AG09319 (cell line): ENCODE data around the gene NSRP1.
"Not testable (repeated sequence)": the region's sequence is repeated elsewhere in the genome, so short reads cannot be mapped to it uniquely, and the experiment has no call there.

Source experiments
- DNase-seq: peaks from one replicate; pipeline ENCODE4 v3.0.0-alpha.2; 2010; ENCODE audit warnings: low read depth; ENCODE audit errors: extremely low read depth
- CTCF ChIP-seq: IDR thresholded peaks from 2 replicates; pipeline ENCODE4 v1.5.1; 2011; ENCODE audit warnings: low read depth, mild to moderate bottlenecking, inconsistent platforms, low read length, moderate library complexity

NSRP1 gene

DNA sequence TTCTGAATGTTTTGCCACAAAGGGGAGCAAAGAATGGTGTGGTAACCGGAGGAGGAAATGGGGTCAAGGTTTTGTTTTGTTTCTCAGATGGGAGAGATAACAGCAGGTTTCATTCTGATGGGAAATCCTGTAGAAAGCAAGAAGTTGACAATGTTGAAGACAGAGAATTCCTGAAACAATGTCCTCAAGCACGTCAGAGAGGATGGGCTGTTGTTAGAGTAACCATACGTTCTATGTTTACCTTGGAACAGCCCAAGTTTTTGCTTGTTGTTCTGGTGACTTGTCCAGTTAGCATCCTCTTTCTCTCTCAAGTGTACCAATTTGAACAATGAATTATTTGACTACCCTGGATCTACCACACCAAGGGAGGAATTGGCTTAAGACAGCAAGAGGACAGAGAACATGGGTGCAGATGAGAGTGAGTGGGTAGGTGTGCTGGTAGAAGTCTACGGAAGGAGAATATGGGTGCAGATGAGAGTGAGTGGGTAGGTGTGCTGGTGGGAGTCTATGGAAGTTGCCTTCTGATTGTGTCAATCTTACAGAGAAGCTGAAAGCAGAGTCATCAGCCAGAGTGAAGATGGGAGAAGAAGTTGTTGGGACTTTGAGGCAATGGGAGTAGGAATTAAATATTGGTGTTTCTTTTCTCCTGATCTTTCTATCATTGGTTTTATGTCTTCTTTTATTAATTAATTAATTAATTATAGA, 14.8 kb upstream of the NSRP1 start:
- no peak for TF ChIP-seq CTCF
- DNase-seq: no peak

- DNase-seq: no peak
- no peak for TF ChIP-seq CTCF
Observed at GRCh38 chr17:30103921-30104320, 12.7 kb upstream of the NSRP1 start.

GRCh38 chr17:30104575-30105339, 11.9 kb upstream of the NSRP1 start:
- TF ChIP-seq CTCF: peak; percentile 95
- peak; percentile 57 for DNase-seq

DNA sequence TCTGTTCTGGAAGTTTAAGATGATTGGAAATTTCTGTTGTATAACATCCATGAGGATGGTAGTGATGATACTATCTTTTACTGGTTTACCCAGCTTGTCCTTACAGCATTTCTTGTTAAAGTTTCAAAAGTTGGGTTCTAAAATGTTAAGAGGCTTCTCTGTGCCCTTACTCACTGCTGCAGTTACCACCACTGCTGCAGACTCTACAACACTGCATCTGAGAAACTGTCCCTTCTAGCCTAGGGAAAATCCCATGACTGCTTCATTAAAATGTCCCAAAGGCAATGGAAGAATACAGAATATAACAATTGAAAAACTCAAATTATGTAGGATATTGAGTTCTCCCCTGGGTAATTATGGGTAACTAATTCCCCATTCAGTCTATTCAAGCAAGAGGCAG, 3.8 kb upstream of the NSRP1 start:
- no peak for TF ChIP-seq CTCF
- no peak for DNase-seq

DNA sequence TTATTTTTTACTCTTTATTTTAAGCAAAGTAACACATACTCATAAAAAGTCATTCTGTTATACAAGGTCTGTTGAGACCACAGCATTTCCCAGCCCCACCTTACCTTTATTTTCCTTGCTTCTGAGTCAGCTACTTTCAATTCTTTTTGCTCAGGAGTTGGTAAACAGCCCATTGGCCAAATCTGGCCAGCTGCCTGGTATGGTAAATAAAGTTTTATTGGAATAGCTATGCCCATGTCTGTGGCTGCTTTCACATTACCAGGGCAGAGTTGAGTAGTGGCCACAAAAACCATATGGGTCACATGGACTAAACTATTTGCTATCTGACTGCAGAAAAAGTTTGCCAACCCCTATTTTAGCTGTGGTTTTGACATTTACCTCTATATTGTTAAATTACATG, 3.4 kb upstream of the NSRP1 start:
- DNase-seq: no peak
- TF ChIP-seq CTCF: no peak

- no peak for TF ChIP-seq CTCF
- no peak for DNase-seq
Observed at GRCh38 chr17:30116345-30116660, 313 bp upstream of the NSRP1 start.

DNA sequence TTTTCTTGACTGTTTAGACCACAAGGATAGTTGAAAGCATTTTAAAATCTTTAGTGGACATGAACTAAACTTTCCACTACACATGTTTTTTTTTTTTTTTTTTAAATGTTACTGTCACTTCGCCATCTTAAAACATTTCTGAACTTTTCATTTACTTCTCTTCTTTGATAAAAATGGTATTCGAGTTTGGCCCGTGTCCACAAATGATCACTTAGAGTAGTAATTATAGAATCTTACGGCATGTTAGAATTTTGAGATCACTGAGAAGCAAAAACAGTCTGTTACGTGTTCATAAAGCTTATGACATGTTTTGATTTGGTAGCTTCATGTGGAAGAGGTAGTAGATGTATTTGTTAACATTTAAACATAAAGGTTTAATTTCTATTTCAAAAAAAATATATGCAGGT, 1.1 kb downstream of the NSRP1 start:
- no peak for TF ChIP-seq CTCF
- DNase-seq: no peak

DNA sequence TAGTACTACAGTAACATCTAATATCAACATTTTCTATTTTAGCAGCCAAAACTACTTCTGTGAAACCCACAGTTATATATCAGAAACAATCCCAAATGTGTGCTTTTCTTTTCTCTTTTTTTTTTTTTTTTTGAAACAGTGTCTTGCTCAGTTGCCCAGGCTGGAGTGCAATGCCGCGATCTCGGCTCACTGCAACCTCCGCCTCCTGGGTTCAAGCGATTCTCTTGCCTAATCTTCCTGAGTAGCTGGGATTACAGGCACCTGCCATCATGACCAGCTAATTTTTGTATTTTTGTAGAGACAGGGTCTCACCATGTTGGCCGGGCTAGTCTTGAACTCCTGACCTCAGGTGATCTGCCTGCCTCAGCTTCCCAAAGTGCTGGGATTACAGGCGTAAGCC, 2.0 kb downstream of the NSRP1 start:
- not testable (repeated sequence) for DNase-seq
